ENCODE data around the gene CNTNAP2.

Gene CNTNAP2

DNA sequence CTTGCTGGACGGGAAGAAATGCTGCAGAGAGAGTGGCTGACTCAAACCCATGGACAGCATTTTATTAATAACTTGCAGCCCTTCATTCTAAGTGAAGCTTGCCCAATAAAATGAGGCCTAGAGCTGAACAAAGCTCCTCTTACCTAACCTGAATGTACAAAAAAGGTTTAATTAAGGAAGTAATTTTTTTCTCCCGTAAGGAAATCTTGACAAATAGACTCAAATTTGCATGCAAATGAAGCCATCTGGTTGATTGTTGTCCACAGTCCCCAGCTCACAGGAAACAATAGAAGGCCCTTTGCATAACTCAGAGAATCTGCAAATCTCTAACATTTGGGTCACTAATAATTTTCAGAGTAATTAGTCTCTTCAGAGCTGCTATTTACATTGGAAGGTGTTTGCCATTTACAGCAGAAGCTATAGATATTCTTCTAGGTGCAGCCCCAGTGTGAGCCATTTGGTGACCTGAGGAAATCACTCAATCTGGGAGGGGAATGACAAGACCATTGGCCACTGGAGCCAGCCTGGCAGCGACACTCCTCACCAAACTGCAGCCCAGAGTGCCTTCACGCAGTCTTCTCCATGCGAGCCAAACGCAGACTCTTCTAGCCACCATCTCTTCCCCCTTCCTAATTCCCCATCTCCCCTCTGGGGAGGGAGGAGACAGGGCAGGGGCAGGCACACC lies 1991.0 kb downstream of the CNTNAP2 start:
- no peak for DNase-seq (ENCODE audit: low read depth)

DNA sequence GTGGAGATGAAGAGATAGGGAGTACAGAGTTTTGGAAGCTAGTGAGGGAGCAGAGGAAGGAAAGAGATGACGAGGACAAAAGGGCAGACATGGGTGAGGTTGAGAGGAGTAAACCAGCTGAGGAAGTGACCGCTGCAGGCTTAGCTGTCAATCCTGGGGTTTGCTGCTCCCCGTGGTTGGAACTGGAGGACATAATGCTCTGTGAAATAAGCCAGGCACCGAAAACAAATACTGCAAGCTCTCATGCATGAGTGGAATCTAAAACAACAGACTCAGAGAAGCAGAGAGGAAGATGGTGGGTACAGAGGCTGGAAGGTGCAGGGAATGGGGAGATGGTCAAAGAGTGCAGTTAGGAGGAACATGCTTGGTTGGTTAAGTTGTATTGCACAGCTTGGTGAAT lies 1991.8 kb downstream of the CNTNAP2 start:
- DNase-seq (ENCODE audit: low read depth): no peak

DNA sequence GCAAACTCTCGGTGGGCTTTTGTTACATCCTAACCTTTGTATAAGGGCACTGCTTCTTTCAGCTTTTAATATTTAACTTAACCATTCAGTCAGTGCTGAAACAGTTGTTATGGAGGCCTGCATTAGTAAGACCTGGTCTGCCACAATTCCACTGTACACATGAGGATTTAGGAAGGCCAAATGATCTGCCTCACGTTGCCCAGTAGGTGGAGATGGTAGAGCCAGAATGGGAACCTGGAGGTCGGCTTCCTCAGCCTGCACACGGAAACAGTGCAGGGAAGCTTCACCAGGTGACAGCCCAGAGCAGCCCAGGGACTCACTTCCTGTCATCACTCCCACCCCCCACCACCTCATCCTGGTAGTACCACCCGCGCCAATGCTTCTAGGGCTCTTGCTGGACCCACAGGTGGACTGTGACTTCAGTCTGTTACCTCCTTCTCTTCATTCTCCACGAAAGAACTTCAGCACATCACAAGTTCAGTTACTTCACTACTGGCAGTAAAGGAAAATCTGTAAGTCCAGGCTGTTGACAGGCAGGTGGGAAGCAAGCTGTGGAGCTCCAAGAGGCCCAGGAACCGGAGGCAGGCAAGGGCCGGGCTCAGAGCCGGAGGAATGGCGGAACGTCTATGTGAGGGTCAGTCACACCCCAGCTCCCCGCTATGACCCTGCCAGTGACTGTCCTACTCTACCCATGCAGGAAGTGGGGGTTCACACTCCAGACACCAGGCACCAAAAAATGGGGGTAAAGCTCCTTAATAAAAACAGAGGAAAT lies 1993.7 kb downstream of the CNTNAP2 start:
- DNase-seq (ENCODE audit: low read depth): no peak

DNA sequence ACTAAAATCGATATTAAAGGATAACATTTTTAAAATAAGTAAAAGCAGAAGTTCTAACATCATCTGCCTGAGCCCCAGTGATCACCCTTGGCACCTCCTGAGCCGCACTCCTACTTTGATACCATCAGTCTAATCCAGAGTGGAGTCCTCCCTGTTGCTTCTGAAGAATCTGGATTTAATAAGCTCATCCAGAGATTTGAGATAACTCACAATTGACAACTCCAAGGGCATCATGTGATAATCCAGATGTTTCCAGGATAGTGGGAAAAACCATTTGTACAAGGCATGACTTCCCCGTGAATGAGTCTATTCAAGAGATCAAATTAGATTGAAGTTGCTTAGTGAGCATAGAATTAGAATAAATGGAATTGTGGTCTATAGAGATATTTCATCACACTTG lies 1998.2 kb downstream of the CNTNAP2 start:
- no peak for DNase-seq (ENCODE audit: low read depth)

DNA sequence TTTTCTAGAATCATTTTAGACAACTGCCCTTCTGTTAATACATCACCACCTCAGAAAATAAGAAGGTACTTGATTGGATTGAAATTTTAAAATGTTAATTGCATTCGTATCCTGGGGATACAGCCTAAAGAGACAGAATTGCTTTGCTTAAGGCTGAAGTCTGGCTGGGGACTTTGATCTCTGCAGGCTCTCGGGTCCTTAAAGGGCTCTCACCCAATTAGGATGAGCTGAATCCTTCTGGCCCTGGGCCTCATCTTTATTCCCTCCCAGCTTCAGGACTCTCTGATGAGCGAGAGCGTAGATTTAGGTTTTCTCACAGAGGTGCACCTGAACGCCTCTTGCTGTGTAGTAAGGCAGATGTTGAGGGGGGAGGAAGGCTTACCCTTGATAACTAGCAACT lies 1998.7 kb downstream of the CNTNAP2 start:
- DNase-seq (ENCODE audit: low read depth): no peak

DNA sequence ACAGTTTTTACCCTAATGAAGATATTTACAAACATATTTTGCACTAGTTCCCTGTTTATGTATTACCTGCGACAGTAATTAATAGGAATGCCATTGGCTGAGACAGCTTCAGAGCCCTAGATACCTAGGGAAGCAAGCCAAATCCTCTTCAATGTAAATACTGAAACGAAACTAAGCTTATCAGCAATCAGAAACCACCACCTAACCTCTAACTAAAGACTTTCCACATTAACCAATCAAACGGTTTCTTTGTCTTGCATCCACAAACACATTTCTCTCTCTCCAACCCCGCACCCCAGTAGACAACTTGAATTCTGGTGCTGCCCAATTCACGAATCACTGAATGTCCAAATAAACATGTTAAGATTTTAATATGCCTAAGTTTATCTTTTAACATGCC lies 1999.6 kb downstream of the CNTNAP2 start:
- DNase-seq (ENCODE audit: low read depth): no peak

DNA sequence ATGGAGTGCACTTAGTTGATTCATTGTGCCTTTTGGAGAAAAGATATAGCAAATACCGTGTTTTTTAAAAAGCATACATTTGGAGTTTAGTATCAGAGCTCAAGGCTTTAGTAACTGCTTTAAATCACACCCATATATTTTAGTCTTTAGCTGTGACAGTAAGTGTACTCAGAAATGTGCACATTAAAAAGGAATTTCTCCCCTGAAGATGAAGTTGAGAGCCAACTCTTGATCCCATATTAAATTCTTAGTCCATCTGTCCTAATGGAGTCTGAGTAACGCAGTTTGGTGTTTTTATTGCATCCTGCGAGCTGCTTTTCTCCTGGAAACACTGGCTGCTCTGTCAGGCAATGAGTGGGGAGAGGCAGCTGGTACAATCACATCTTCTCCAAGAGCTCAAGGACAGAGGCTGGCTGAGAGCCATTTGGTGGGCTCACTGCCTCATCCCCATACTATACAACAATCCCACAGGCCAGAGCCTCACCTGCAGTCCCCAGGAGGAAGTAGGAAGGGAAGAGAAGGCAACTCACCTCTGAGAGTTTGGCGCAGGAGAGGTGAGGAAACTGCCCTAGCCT lies 2000.3 kb downstream of the CNTNAP2 start:
- no peak for DNase-seq (ENCODE audit: low read depth)

DNA sequence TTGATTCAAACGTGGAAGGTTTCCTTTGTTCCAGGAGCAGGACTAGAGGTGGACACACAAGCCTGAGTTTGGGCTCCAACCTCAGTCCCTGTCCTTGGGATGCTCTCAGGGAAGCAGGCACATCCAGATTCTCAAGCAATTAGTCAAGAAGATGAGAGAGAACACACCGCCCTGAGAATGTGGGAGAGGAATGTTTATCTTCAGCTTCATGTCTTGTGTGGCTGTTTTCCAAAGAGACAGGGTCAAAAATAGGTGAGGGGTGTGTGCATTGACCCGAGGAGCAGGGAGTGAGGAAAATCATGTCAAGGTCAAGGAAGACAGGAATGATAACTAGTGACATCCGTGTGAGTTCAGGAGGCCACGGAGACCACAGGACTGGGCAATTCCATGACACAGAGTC lies 2001.8 kb downstream of the CNTNAP2 start:
- DNase-seq (ENCODE audit: low read depth): no peak

DNA sequence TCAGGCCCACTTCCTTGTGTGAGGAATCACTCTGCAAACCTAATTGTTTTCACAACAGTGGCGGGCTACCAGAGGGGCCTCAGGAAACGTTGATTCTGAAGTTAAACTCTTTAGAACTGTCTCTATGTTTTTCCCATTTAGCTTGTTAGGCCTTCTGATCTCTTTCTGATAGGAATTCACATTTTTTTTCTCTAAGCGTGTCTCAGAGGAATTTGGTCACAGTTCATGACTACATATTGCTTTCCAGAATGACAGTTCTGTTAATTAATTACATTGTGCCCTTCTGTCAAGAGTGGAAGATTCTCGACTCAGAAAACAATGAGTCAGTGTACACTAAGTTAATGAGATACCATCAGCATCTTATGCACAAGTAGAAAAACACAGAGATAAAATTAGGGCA lies 2004.8 kb downstream of the CNTNAP2 start:
- DNase-seq (ENCODE audit: low read depth): no peak

DNA sequence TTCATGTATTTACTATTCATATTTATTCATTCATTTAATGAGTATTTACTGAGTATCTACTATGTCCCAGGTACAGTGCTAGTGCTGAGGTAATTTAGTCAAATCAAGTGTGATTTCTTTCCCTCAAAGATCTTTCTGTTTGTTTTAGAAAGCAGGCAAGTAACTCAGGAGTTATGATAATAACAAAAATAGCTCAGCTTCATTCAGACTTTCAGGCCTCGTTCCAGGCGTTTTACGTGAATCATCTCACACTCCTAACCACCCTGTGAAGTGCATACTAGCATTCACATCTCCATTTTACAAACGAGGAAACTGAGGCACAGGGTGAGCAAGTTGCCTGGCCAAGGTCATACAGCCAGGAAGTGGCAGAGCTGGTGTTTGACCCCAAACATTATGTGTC lies 2005.2 kb downstream of the CNTNAP2 start:
- no peak for DNase-seq (ENCODE audit: low read depth)

DNA sequence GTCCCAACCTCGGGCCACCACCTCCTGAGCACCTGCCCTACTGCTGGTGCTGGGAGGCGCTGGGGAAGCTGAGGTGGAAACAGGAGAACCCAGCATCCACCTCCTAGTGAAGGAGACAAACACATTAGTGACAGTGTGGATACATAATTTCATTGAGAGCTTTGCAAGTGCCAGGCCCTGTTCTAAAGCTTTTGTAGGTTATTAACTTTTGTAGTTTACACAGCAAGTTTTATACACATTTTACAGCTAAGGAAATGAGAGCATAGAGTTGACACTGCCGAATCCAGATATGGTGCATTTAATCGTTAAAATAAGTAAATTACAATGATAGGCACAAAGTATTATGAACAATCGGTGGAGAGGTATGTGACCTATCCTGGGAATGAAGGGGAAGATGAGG lies 2007.9 kb downstream of the CNTNAP2 start:
- DNase-seq (ENCODE audit: low read depth): no peak

DNA sequence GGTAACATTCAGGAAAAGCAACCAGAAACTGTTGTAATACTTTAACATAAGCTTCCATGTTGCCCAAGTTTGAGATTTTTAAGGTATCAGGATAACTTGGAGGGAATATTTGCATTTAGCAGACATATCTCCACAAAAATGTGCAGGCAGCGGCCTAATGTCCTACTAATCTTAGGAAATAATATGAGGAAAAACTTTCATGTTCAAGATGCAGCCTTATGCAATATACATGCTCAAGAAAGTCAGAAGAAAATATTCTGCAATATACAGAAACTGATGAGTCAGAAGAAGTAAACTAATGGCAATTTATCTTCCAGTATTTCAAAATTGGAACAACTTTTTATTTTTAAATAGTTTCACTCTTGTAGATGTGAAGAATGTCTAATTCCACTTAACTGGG lies 2010.8 kb downstream of the CNTNAP2 start:
- DNase-seq (ENCODE audit: low read depth): no peak

DNA sequence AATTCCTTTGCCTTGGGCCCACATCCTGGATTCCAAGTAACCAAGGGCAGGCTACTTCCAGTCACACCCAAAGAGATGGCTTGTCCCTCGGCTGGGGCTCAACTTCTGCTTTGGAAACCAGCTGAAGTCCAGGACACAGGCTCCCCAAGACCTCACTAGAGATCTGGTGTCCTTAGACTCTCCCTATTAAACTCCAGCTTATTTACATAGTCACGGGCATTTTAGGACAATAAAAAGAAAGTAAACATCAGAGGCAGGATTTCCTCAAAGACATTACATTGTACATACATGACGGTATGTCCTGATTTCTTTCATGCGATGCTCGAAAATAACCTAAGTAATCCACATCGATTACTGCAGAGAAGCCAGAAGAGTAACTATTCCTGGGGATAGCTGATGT lies 2012.4 kb downstream of the CNTNAP2 start:
- no peak for DNase-seq (ENCODE audit: low read depth)

DNA sequence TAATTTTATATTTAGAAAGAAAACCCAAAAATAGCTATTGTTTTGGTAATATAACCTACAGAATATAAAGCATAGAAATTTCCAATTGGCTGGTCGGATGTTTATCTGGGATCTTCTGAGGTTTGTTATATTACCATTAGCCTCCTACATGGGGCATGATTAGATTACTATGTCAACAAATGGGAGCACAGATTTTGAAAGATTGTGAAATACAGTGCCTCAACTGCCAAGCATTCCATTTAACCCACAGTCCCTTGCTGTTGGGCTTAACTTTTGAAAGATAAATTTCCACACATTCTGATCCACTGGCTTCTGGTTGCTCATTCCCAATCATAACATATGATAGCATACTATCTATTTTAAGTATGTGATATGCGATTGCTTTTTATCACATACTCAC lies 2018.5 kb downstream of the CNTNAP2 start:
- no peak for DNase-seq (ENCODE audit: low read depth)

DNA sequence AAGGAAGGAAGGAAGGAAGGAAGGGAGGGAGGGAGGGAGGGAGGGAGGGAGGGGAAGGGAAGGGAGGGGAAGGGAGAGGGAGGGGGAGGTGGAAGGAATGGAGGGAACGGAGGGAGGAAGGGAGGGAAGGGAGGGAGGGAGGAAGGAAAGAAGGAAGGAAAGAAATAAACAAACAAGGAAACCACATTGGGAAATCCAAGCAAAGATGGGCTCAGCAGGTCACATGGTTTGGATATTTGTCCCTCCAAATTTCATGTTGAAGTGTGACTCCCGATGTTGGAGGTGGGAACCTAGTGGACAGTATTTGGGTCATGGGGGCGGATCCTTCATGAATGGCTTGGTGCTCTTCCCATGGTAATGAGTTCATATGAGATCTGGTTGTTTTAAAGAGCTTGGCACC lies 2019.4 kb downstream of the CNTNAP2 start:
- no peak for DNase-seq (ENCODE audit: low read depth)

DNA sequence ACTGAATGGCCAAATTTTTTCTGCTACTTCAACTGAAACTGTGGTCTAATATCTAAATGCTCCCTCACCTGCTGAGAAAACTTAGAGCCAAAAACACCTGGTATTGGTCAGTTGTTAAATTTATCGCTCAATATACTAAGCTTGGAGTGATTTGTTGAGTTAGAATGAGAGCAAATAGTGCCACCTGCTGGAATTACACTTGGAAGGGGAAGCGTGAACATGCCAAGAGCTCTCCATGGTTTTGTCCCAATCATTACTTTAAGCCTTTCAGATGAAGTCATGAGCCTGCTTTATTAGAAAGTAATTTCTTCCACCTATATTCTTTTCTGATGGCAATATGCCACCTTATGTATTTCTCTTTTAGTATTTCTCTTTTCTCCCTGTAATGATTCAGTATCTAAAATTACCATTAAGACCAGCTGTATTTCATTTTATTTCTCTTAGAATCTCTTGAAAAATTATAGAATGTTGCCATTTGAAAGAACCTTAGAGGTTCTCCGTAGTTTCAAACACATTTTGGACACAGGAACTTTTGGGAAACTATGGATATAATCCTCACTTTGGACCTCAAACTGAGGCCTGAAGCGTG lies 2026.2 kb downstream of the CNTNAP2 start:
- DNase-seq (ENCODE audit: low read depth): no peak

DNA sequence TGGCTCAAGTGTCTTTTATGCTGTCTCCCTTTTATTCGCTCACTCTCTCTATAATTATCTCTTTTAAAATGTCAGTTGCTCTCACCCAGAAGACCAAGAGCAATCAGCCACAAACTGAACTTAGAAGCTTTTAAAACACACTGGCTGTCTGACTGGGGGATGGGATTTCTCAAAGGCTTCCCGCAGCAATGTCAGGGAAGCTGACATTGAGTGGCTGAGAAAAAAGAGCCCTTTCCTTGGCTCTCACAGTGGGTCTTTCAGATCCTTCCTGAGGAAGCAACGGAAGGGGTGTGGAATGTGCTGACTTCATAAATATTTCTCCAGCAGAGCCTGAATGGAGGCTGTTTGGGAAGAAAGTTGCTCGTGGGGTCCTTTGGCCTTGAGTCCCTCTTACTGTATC lies 2028.2 kb downstream of the CNTNAP2 start:
- DNase-seq (ENCODE audit: low read depth): no peak

DNA sequence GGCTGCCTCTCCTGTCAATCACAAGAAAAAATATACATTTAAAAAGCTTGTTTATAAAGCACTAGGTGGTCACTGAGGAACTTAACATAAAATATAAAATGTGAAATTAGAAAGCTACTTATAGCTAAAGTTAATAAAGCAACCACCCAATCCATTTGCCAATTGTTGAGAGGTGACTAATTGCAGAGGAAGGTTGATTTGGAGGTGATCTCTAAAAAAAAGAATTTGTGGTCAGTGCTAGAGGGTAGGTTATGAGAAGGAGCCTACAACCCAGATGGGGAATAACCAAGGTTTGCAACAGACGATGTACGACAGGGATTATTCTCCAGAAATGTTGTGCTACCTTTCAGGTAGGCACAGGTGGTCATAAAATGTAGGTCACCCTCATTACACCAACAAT lies 2029.7 kb downstream of the CNTNAP2 start:
- DNase-seq (ENCODE audit: low read depth): no peak

DNA sequence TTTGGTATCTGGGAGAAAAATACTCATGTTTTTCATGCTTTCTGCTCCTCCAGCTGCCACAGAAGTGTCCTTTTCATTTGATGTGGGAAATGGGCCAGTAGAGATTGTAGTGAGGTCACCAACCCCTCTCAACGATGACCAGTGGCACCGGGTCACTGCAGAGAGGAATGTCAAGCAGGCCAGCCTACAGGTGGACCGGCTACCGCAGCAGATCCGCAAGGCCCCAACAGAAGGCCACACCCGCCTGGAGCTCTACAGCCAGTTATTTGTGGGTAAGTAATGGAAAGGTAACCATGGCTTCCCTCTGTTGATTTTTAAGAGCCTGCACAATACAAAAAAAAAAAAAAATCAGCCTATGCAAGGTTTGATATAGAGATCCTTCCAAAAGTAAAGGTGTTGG lies 2030.8 kb downstream of the CNTNAP2 start:
- DNase-seq (ENCODE audit: low read depth): no peak

DNA sequence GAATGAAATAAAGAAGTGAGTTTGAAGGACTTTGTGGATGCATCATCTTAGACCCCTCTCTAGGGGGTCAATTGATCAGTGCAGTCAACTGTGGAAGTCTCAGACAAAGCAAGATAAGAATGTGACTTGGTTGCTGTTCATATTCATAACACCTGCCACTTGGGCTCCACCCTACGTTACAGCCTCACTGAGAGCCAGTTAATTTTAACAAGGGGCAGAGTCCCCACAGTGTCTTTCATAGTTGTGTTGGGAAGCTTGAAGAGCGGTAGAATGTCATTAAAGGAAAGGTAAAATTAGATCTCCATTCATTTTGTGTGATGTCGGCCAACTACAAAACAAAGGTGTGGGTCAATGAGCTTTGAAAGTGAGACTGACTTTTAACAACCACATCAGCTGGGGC lies 2031.9 kb downstream of the CNTNAP2 start:
- DNase-seq (ENCODE audit: low read depth): no peak

DNA sequence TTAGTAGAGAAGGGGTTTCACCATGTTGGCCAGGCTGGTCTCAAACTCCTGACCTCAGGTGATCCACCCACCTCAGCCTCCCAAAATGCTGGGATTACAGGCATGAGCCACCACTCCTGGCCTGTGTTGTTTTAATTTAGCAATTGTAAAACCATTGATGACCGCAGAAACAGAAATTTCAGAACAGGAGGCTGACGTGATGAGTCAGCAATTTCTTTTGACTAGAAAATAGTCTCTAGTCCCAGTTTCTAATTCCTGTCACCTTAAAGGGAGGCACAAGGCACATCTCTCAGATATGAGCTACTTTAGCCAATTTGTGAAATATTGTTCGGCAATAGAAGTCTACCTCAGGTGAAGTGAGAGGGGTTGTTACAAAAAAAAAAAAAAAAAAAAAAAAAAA lies 2033.1 kb downstream of the CNTNAP2 start:
- no peak for DNase-seq (ENCODE audit: low read depth)

DNA sequence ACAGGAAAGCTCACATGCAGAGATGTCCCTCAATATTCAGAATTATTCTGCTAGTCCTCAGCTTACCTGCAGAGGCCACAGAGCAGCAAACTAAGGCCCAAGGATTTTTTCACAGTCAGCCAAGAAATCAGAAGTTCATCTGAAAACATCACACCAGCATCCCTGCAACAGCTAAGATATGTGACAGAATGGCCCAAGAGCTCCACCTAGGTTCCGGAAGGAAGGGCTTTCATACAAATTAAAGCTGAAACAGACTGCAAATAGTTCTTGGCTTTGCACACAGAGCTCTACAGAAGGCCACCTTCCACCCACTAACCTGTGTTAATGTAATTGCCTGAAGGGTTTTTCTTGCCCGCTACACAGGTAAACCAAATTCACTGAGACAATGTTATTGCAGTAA lies 2035.2 kb downstream of the CNTNAP2 start:
- DNase-seq (ENCODE audit: low read depth): no peak

DNA sequence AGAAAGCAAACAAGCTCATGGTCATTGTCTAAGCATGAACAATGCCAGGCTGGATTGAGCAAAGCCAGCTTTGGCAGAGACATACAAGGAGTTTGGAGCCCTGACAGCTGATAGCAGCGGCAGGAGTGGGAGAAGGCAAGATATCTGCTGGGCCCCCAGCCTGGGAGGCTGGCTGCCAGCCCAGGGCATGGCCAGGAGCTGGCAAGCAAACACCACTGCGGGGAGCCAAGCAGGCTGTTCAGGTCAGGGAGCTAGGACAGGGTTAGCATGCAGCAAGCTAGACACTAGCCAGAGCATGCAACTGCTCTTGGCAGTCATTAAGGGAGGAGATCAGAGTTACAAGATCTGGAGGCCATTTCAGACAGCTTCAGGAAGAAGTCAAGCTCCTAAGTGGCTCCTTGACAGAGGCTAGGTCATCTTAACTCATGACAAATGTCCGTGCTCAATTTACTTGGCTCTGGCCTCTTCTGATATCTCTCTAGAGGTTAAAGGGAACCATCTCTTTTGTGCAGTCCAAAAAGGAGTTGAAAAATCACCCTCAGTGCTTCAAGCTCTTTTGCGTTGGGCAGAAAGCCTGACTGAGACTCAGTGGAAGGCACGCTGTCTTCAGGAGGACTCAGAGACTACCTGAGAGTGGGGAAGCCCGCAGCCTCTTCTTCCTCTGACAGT lies 2037.1 kb downstream of the CNTNAP2 start:
- no peak for DNase-seq (ENCODE audit: low read depth)

Data from activated T-helper 9 cell treated with anti-CD3 and anti-CD28 coated beads, Interleukin-2, amount 50 U/mL, for 16 hours (primary cell).